Inferior parietal cortex (tissue), 1 donor: ENCODE data around the gene TRIM69.
A peak's percentile ranks its signal among the peaks of the same experiment; 100 is the strongest.
"Not testable (repeated sequence)": the region's sequence is repeated elsewhere in the genome, so short reads cannot be mapped to it uniquely, and the experiment has no call there.

ENCODE experiments used
- DNase-seq: peaks from one replicate; pipeline ENCODE4 v3.0.0-alpha.2; 2016; ENCODE audit errors: extremely low spot score

TRIM69 gene

GRCh38 chr15:44739222-44739847 lies 3.0 kb downstream of the TRIM69 start:
- not testable (repeated sequence) for DNase-seq

DNA sequence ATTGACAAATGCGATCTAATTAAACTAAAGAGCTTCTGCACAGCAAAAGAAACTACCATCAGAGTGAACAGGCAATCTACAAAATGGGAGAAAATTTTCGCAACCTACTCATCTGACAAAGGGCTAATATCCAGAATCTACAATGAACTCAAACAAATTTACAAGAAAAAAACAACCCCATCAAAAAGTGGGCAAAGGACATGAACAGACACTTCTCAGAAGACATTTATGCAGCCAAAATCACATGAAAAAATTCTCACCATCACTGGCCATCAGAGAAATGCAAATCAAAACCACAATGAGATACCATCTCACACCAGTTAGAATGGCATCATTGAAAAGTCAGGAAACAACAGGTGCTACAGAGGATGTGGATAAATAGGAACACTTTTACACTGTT lies 7.1 kb downstream of the TRIM69 start:
- DNase-seq, result not testable (repeated sequence)

GRCh38 chr15:44753345-44753744 lies 17.0 kb downstream of the TRIM69 start:
- no peak for DNase-seq

DNA sequence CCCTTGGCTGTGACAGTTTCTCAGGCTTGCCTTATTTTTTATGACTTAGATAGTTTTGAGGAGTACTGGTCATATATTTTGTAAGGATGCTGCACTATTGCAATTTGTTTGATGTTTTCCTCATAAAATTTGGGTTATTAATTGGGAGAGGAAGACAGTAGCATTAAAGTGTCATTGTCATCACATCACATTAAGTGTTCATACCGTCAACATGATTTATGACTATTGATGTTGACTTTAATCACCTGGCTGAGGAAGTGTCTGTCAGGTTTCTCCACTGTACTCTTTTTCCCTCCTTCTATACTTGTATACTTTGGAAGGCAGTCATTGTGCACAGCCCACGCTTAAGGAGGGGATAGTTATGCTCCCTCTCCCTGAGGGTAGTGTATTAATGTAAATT lies 26.9 kb downstream of the TRIM69 start:
- DNase-seq, result no peak

DNA sequence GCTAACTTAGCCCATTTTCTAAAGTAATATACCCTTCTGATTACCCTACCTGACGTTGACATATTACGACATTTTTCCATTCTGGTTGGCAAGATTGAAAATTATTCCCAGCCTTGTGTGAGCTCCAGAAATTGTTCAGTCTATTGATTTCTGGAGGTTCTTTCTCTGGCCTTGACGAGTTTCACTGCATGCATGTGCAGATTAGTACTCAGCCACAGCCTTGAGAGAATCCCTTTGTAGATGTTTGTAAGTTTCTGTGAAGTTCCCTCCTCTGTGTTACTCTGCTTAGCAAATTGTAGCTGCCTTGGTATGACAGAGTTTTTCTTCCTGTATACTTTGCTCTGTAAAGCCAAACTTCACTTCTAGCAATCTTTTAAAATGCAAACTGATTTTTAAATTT lies 27.5 kb downstream of the TRIM69 start:
- DNase-seq, result no peak

DNA sequence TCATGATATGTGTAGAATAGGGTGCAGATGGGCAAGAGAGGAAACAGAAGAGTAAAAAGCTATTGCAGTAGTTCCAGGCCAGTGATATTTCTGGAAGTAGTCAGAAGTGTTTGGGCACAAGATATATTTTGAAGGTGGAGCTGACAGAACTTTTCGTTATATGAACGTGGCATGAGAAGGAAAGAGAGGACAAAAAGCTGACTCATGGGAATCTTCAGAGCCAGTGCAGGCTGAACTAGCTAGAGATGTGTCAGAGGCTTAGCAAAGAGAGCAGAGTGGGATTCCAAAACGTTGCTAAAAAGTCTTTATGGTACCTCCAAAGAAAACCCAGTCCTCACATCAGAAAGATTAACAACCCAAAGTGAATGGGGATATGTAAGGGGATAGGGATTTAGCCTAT lies 28.7 kb downstream of the TRIM69 start:
- DNase-seq, result no peak

- no peak for DNase-seq
These were observed 33.2 kb downstream of the TRIM69 start for GRCh38 chr15:44769521-44769920.

DNA sequence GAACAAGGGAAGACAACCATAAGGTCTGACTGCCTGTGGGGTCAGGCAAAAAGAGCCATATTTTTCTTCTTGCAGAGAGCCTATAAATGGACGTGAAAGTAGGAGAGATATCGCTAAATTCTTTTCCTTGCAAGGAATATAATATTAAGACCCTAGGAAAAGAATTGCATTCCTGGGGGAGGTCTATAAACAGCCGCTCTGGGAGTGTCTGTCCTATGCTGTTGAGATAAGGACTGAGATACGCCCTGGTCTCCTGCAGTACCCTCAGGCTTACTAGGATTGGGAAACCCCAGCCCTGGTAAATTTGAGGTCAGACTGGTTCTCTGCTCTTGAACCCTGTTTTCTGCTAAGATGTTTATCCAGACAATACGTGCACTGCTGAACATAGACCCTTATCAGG lies 34.4 kb downstream of the TRIM69 start:
- DNase-seq, result not testable (repeated sequence)

- DNase-seq, result peak; percentile 70
These were observed 39.6 kb downstream of the TRIM69 start for GRCh38 chr15:44775953-44776352.

GRCh38 chr15:44779761-44780160 lies 43.4 kb downstream of the TRIM69 start:
- DNase-seq, result no peak

DNA sequence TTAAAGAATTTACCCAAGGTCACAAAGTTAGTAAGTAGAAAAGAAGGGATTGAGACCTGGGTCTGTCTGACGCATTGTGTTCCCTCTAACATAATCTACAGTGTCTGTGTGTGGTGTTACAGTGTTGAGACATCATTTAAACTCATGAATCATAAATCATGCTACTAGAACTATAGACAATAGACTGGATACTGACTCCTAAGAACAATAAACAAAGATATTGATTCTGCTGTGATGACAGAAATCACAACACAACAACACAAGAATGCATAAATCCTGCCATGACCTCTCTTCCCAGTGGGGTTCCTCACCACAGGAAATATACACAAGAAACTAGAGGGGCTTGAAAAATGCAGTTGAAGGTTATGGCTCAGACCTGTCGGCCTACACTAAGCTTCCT lies 44.3 kb downstream of the TRIM69 start:
- no peak for DNase-seq

DNA sequence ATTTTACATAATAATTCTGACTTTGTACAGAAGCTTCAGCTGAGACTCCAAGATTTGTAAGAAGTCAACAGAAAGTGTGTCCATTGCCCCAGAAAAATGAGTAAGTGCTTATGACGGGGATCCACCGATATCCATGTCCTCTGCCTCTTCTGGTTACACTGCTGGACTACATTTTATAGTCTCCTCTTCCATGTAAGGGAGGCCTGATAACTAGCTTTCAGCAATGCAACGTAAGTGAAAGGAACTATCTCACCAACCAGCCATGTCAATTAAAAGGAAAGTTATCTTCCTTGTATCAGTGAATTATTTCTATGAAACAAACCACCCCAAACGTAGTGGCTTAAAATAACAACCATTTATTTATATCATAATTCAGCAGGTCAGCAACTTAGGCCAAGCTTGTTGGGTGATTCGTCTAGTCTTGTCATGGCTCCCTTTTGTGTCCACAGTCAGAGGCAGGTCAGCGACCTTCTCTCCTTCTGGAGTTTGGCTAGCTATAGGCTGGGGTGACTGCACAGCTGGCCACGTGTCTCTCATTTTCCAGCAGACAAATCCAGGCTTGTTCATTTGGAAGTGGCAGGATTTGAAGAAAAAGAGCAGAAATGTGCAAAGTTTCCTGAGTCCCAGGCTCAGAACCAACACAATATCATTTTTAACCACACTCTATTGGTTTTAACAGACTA lies 44.9 kb downstream of the TRIM69 start:
- DNase-seq, result no peak

- DNase-seq, result no peak
These were observed 46.2 kb downstream of the TRIM69 start for GRCh38 chr15:44782516-44782915.

- DNase-seq, result not testable (repeated sequence)
These were observed 48.6 kb downstream of the TRIM69 start for GRCh38 chr15:44784918-44785274.

GRCh38 chr15:44788748-44789147 lies 52.4 kb downstream of the TRIM69 start:
- DNase-seq, result no peak

GRCh38 chr15:44790215-44790614 lies 53.9 kb downstream of the TRIM69 start:
- DNase-seq, result no peak

DNA sequence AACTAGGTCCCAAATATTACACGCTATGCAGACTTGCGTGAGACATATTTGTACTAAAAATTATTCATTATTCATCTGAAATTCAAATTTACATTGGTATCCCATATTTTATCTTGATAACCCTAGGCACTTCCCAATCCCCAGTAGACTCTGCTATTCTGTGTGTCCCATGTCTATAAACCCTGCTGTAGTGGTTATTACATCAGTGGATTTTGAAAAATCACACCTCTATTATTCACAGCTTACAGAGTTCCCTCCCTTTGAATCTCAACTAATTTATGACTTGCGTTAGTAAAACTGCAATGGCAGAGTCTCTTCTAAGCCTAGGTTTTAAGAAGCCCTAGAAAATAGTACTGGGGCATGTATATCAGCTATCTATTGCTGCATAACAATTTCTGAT lies 54.3 kb downstream of the TRIM69 start:
- DNase-seq, result no peak

DNA sequence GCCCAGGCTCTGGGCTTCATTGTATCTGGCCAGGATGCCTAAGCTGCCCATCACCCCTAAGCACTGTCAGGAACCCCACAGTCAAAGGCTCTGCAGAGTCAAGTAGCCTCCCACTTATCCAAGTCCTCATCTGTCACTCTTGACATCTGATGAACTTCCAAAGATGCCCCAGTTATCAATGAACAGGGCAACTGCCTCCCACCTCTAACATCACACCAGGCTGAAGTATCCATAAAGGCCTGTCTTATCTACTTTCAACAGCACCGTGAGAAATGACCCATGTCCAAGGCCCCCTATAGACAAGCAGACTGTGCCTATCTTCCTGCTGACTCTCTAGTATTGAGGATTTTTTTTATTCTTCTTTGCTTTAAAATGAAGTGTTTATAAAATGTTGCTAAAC lies 56.4 kb downstream of the TRIM69 start:
- no peak for DNase-seq

DNA sequence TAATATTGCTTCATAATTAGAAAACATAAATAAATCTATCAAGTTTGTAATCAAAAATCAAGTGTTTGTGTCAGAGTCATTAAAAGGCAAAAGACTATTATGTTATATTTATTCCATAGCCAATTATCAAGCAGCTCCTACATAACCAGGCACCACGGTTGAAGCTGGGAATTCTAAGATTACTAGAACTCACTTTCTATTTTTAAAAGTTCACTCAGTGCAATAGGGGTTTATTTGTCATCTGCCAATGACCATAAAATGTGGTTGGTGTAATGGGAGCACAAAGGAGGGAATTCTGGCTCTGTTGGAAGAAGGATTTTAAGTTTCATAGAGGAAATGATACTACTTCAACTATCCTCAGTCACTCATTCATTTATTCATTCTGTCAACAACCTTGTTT lies 57.7 kb downstream of the TRIM69 start:
- DNase-seq, result no peak

- no peak for DNase-seq
These were observed 60.2 kb downstream of the TRIM69 start for GRCh38 chr15:44796508-44796907.

GRCh38 chr15:44798826-44799225 lies 62.5 kb downstream of the TRIM69 start:
- no peak for DNase-seq

GRCh38 chr15:44801364-44801763 lies 65.0 kb downstream of the TRIM69 start:
- DNase-seq, result no peak

DNA sequence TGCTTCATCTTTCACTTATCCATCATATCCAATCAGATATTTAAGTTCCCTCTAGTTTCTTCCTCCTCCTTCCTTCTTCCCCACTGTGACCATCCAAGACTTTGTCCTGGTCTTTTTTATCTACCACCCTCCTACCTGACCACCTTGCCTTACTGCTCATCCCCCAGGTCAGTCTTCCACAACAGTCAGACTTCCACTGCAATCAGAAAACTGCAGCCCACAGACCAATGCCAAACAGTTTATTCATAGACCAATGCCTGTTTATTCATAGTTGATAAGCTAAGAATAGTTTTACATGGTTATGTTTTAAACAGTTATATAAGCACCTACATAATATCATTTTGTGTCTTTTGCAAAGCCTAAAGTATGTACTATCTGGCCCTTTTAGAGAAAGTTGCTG lies 65.5 kb downstream of the TRIM69 start:
- no peak for DNase-seq

DNA sequence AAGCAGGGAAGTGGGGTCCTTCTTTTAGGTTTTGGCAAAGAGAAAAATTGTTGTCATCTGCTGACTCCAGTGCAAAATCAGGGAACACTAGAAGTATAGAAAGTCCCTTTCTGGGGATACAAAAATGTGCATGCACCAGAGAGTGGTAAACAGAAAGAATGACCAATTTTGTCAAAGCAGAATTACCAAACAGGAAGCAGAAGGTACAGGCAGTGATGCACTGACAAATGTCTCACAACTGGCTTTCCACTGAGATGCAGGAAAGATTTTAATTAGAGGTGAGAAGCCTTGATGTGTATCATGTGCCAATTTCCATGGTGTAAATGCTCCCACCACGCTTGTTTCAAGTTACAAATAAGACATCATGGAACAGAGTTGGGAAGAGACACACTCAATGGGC lies 66.0 kb downstream of the TRIM69 start:
- DNase-seq, result no peak
